ENCODE results near the gene ARPC5L.
"Not testable (repeated sequence)": the region's sequence is repeated elsewhere in the genome, so short reads cannot be mapped to it uniquely, and the experiment has no call there.

Gene ARPC5L

DNA sequence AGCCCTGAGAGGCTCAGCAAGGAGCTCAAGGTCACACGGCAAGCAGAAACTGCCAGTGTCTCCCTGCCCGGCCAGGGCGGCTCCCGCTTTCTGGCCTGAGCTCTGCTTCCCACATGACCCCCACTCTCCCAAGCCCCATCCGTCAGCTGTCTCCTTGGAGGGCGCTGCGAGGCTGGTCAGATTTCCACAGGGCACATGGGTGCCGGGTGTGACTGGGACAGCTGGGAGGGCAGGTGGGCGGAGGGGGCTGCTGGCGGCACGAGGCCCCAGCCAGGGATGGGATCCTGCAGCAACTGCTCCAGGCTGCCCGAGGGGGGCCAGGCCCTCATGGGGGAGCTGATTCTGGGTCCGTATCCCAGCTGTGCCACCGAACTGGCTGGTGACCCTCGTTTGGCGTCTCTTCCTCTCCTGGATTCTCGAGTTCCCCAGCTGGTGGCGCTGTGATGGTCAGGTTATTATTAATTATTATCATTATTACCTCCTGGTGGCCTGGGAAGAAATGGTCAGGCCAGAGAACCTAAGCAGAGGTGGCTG, 21.6 kb upstream of the ARPC5L start:
- DNase-seq (ENCODE audit: low read depth in 2 of 2): no peak

DNA sequence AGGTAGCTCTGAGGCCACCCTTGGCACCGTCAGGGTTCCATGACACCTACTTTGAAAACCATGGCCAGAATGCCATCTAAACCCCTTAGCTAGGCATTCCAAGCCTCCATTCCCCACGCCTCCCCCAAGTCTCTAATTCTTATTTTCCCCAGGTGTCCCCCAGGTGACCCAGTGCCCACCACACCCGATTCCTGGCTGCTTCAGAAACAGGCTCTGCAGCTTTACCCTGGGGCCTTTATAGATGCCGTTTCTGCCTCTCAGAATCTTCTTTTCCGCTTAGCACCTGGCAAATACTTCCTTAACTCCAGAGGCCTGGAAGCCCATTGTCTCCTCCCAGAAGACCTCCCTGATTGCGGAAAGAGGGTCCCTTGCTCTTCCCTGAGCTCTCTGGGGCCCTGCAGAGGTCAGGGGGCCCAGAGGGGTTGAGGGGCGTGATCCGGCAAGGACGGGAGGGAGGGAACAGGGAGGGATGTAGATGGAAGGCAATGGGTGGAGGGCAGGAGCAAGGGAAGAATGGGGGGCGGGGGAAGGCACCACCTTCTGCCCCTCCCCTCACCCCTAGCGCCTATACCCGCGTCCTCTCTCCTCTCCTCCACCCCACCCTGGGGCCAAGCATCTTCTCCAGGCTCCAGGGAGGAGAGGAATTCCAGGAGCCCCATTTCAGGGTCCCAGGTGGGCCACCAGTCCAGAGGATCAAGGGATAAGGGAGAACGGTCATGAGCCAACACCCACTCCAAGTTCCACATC, 20.7 kb upstream of the ARPC5L start:
- no peak for DNase-seq (ENCODE audit: low read depth in 2 of 2)

DNA sequence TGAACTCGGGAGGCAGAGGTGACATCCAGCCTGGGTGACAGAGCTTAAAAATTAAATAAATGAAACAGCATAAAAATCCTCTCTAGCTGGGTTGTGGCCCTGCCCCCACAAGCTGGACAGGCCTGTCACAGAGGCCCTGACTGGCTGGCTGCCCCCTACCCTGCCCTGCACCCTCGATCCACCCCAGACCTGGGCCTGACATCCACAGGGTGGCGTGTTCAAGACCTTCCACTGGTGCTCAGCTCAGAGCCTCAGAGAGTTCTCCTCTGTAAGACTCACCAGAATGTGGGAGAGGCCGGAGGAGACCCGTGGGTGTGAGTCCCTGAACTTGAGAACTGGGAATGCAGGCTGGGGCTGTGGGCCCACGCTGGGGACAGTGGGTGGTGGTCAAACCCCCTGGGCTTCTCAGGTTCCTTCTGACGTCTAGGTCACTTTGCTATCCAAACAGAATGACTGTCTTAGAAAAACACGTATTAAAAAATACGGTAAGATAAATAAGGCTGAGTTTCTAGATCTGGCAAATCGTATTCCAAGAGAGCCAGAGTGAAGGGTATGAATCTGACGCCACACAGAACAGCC, 18.4 kb upstream of the ARPC5L start:
- DNase-seq (ENCODE audit: low read depth in 2 of 2): no peak

DNA sequence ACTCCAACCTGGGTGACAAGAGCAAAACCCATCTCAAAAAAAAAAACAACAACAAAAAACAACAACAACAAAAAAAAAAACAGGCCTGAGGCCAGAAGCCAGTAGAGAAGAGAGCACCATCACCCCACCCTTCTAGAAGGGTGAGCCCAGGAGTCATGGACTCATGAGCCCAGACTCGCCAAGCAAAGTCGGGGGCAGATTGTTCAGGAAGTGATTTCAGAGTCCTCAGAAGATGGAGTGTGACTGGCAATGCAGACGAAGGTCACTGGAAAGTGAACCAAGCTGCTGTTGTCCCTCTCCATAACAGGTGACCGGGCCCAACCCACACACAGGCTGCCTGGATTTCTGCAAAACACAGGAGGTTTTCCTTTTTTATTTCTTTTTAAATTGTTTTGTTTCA, 17.6 kb upstream of the ARPC5L start:
- DNase-seq (ENCODE audit: low read depth in 2 of 2): no peak

DNA sequence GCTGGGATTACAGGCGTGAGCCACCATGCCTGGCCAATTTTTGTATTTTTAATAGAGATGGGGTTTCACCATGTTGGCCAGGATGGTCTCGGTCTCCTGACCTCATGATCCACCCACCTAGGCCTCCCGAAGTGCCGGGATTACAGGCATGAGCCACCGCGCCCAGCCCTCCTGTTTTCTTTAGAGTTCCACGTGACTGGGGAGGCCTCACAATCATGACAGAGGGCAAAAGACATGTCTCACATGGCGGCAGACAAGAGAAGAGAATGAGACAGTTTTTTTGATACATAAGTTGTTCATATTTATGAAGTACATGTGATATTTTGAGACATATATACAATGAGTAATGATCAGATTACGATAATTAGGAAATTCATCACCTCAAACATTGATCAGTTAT, 15.5 kb upstream of the ARPC5L start:
- DNase-seq (ENCODE audit: low read depth in 2 of 2): not testable (repeated sequence)

DNA sequence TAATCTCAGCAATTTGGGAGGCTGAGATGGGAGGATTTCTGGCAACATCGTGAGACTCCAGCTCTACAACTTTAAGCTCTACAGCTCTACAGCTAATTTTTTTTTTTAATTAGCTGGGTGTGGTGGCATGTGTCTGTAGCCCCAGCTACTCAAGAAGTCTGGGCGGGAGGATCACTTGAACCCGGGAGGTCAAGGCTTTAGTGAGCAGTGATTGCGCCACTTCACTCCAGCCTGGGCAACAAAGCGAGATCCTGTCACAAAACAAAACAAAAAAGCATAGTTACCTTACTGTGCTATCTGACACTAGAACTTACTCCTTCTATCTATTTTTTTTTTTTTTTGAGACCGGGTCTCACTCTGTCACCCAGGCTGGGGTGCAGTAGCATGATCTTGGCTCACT, 15.0 kb upstream of the ARPC5L start:
- DNase-seq (ENCODE audit: low read depth in 2 of 2): no peak

DNA sequence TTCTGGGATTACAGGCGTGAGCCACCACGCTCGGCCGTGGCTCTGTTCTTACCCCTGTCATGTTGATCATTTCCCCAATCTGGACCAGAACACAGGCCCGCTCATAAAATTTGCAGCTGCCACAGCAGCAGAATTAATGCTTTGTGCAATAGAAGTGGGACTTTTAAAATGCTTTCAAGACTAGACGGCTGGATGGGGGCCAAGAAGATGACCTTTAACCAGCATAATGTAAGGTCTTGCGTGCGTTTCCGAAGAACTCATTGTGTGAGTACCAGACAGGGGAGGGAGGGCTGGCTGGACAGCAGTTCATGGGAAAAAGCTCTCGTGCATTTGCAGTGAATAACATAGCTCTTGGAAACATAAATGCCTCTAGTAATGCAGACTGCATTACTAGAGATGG, 12.1 kb upstream of the ARPC5L start:
- no peak for DNase-seq (ENCODE audit: low read depth in 2 of 2)

DNA sequence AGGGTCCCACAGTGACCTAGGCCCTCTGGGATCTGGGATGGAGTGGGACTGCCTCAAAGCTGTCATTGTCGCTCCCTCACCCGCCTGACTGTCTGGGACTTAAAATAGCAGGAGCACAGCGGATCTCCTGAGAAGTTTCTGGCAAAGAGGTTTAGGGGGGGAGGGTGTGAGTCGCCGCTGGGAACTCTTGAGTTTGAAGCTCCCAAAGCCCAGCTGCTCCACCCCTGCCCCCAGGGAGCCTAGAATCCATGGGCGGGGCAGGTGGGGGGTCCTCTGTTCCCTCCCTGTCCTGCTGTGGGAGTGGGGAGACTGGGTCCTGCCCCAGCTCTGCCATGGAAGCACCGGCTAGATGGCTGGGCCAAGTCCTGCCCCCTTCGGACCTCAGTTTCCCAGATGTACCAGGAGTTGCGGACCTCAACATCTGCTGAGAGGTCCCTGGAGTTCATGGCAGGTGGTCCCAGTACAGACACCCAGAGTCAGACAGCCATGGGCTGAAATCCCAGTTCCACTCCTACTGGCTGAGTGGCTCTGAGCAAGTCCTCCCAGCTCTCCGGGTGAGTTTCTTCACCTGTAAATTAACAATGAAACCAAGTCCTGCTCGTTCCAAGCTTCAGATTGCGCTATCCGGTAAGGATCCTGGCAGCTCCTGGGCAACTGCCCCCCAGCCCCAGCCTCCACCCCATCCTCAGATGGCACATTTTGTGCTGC, 9.7 kb upstream of the ARPC5L start:
- DNase-seq (ENCODE audit: low read depth in 2 of 2): no peak

DNA sequence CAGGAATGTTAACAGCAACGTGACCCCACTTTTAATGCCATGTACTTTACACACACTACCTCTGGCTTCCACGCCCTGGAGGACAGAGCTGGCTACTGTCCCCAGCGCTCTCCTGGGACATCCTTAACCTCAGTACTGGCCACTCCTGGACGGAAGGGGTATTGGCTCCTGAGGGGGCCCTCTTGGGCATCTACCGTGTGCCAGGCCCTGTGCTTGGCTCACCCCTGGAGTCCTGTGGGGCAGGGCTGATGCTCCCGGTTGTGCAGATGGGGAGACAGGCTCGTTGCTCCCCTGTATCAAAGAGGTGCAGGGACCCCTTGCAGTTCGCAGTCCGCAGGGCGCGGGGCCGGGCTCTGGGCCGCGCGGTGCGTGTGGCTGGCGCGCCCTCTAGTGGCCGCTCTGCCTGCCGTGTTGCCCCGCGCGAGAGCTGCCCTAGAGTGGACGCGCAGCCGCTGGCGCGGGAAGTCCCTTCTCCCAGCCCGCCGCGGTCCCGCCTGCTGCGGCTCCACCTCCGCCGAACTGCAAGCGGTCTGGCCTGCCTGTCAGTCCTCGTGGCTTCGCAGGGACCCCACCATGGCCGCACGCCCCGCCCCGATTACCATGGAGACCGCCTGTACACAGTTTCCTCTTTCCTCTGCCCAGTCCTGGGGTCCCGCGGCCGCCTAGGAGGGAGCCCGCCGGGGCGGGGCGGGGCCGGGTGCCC, 8.9 kb upstream of the ARPC5L start, which contains the start of gene WDR38:
TSS of gene WDR38 (plus strand) at position 632 of the 703 bp plus-strand sequence. CDS start 72 bp downstream, outside the sequence.
- DNase-seq (ENCODE audit: low read depth in 2 of 2): peak; percentile 54 to 66

DNA sequence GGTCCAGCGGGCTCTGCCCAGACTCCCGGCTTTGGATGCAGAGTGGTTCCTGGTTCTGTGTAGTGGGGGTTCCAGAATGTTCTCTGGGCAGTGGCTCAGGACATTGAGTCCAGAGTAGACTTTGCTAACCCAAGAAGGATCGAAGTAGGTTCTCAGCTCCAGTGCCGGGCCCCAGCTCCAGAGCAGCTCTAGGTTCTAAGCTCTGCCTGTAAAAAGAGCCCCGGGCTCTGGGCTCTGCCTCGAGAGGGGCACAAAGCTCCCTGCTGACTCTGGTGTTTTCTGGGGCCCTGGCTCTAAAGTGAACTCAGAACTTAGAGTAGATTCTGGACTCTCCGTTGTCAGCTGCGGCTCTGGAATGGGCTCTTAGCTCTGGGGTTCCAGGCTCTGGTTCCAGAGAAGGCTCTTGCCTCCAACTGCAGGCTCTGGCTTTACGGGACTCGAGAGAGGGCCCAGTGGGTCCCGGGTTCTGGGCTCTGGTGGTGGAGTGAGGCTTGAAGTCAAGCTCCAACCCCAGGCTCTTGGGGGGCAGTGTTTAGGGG, 8.3 kb upstream of the ARPC5L start:
- DNase-seq (ENCODE audit: low read depth in 2 of 2): no peak

DNA sequence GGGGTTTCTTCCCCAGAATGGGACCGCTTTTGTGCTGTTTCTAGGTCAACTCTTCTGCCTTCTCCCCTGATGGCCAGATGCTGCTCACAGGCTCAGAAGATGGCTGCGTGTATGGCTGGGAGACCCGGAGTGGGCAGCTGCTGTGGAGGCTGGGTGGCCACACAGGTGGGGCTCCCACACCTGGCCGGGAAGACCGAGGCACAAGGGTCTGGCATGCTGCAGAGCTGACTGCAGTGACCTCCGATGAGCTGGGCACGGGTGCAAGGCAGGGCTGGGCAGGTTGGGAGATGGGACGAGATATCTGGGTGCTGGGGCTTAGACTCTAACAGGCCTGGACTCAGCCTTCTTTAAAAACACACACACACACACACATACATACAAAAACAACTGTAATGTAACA, 7.8 kb upstream of the ARPC5L start:
- DNase-seq (ENCODE audit: low read depth in 2 of 2): no peak

DNA sequence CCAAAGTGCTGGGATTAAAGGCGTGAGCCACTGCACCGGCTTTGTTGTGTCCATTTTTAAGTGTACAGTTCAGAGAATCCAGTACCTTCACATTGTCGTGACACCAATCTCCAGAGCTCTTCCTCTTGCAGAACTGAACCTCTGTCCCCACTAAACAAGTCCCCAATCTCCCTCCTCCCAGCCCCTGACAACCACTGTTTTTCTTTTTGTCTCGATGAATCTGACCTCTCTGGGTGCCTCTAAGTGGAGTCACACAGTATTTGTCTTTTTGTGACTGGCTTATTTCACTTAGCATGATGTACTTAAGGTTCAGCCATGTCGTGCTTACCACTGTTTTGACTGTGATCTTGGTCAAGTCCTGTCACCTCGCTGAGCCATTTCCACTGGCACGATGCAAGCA, 7.1 kb upstream of the ARPC5L start:
- DNase-seq (ENCODE audit: low read depth in 2 of 2): no peak

DNA sequence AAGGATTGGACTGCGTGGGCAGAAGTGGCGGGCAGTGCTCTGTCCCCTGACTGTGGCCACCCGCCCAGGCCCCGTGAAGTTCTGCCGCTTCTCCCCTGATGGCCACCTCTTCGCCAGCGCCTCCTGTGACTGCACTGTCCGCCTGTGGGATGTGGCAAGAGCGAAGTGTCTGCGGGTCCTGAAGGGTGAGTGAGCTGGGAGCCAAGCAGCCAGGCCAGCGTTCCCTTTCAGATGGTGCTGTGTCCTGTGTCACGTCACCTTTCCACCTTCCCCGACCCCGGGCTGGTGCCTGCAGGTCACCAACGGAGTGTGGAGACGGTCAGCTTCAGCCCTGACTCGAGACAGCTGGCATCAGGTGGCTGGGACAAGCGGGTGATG, 6.4 kb upstream of the ARPC5L start:
- no peak for DNase-seq (ENCODE audit: low read depth in 2 of 2)

DNA sequence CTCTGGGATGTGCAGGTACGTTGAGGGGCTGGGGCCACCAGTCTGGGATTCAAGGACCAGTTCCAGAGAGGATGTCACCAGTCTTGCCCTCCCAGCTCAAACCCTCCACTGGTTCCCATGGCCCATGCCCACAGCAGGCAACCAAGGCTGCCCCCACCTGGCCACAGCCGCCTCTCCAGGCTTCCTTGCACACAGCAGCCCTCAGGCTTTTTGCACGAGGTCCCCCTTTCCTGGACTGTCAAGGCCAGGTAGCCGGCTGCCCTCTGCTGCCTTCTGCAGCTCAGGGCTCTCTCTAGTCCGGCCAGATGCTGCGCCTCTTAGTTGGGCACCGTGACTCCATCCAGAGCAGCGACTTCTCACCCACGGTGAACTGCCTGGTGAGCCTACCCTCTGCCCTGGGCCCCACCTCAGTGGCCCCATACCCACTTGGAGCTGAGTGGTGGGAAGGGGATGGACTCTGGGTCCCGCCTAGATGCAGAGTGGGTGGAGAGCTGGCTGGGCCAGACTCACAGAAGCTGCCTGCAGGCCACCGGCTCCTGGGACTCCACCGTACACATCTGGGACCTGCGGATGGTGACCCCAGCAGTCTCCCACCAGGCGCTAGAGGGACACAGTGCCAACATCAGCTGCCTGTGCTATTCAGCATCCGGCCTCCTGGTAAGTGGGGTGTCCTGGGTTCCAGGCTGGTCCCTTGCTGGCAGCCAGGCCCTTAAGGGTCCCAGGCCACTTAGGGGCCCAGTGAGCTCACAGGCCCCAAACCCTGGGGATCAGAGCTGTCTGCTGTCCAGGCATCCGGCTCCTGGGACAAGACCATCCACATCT, 5.8 kb upstream of the ARPC5L start:
- DNase-seq (ENCODE audit: low read depth in 2 of 2): no peak

DNA sequence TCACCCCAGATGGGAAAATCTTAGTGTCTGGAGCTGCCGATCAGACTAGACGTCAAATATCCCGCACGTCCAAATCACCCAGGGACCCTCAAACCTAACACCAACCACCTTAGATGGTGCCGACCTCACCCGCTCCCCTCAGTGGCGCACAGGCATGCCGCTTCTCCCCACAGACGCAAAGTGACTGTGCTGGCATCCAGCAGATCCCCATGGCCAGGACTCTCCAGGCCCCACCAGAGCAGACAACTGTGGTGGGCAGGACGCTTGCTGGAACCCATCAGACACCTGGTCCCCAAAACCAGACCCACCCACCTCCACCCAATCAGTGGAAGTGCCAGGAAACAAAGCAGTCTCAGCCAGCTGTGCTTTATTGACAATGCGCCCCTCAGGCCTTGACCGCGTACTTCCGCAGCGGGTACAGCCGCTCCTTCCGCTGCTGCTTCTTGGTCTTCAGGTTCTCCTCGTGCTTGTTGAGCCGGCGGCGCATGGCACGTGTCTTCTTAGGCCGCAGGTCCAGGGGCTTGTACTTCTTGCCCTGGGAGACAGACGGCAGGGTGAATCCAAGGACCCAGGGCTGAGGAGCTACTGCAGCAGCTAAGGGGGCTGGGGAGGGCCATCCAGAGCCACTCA, 4.3 kb upstream of the ARPC5L start:
- DNase-seq (ENCODE audit: low read depth in 2 of 2): no peak

DNA sequence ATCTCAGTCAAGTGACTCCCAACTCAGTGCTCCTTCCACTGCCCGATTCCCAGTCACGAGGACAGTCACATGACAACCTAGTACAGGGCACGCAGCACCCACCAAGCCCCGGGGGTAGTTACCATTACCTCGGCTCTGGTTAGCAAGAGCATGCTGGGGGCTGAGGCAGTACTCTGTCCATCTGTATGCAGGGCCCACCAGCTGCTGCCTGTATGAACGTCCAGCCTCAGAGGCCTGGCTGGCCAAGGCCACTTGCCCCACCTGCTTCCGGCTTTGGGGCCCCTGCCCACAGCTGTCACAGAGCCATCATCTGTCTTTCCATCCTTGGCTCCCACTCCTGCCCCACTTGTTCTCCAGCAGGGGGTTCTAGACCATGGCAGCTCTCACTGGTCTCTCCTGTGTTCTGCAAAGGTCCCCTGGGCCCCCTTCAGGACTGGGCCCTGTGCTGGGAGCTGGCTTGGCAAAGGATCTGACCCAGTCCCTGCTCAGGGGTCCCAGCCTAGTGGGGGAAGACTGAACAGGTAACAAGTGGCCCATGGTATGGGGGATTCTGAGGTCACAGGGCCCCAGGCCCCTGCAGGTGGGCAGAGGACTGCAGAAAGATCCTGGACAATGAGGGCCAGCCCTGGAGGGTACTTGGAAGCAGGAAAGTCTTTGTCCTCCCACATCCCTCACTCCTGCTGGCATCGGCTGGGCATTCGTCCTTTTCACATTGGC, 3.4 kb upstream of the ARPC5L start:
- DNase-seq (ENCODE audit: low read depth in 2 of 2): no peak

DNA sequence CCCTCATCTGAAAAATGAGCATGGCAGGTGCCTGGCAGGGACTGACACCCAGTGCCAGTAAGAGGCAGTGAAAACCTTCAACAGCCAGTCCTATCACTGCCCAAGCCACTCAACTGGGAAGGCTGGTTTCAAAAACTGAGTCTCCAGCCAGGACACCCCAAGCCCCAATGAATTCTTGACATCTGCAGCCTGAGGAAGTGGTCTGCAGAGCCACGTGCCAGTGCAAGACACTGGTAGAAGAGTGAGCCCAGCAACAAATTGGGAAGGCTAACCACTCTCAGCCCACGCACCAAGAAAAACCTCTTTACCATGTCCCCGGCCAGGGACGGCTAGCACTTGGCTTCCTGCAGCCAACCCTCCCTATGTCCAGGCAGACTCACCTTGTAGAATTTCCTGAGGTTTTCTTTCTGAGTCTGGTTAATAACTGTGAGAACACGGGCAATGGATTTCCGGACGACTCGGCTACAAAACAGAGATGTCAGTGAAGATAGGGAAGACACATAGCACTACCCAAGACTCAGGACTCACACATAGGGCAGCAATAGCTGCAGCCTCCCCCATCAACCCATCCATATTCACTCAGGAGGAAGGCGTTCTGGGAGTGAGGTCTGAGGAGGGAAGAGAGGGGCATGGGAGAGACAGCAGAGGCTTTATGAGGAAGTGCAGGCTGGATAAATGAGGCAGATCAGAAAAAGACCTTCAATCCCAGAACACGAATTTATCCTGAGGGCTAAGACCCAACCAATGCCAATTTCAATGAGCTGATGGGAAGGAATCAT, 1.9 kb upstream of the ARPC5L start:
- DNase-seq (ENCODE audit: low read depth in 2 of 2): no peak

DNA sequence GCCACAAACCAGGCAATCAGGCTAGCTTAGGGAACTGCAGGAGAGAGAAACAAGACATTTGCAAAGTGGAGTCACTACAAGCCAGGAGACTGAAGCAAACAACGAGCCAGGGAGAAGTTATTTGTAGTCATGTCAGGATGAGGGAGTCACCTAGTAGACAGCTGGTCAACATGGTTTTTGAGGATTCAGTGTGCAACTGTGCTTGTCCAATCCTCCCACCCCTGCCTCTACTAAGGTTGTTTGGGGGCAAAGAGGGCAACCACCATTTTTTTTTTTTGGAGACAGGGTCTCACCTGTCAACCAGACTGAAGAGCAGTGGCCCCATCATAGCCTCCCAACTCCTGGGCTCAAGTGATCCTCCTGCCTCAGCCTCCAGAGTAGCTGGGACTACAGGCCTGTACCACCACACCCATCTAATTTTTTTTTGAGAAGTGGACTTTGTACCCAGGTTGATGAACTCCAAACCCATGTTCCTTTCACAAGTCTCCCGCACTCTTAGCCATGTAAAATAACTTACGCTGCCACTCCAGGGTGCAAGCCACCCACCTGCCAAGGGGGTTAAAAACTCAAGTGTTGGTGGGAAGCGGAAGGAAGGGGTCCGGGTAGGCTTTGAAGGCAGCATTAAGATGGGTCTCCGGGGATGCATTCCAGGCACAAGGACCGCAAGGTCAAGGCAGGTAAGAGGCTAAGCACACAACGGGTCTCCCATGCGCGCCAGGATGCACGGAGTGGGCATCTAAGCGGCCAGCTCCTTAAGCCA, 1.2 kb upstream of the ARPC5L start:
- DNase-seq (ENCODE audit: low read depth in 2 of 2): no peak
